ENCODE results near the gene RANBP9.
A peak's percentile ranks its signal among the peaks of the same experiment; 100 is the strongest.

The RANBP9 gene

DNA sequence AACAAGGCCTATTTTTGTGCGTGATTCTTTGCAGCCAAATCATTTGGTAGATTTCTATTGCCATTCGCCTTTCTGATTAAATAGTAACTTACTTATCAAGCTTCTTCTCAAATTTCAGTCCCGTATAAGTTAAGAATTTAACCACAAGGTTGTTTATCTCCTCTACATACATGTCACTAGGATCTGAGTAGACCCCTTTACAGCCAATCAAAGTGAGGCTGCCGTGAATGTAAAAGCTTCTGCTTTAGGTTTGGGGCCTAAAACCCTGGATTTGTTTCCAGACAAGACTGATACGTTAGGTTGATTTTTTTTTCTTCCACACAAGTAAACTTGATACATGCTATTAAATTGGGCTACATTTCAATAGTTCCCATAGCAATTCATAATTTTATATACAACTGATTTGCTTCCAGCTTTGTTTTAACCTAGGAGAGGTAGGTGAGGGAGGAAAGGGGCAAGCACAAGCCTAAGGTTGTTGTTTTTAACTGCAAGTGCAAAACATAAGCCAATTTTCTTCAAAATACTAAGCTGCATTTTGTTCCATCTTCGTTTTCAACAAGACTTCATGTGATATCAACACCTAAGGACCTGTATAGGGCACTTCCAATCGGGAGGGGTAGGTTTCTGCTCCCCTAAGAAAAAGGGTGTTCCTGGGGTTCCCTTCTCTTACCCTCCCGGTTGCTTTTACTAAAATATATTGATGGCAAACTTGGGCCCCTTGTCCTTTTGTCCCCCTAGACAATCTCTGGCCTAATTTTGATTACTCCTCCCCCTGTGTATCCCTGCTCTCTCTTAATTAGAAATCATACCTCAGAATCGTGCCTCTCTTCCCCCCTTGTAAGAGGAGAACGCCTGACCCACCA is 1.7 kb downstream of the RANBP9 start:
- peak; percentile 70 for DNase-seq (ENCODE audit: low read depth)
- peak overlapping the region; percentile 92 for H3K4me3 ChIP-seq (ENCODE audit: low read depth, low read length)
- TF ChIP-seq POLR2A (IDR thresholded peaks at IDR 0.05; ENCODE audit: extremely low read depth, insufficient read length) = no peak
- TF ChIP-seq, protein P1, sequence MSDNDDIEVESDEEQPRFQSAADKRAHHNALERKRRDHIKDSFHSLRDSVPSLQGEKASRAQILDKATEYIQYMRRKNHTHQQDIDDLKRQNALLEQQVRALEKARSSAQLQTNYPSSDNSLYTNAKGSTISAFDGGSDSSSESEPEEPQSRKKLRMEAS (IDR thresholded peaks at IDR 0.05; ENCODE audit: low read depth, low read length) = no peak
- no peak for TF ChIP-seq MYC (IDR thresholded peaks at IDR 0.05; ENCODE audit: low read depth, low read length)
- no peak for TF ChIP-seq CTCF (IDR thresholded peaks at IDR 0.05; ENCODE audit: low read depth, low read length)

- TF ChIP-seq MYC (IDR thresholded peaks at IDR 0.05; ENCODE audit: low read depth, low read length) = no peak
- no peak for TF ChIP-seq CTCF (IDR thresholded peaks at IDR 0.05; ENCODE audit: low read depth, low read length)
- TF ChIP-seq, protein P1 (IDR thresholded peaks at IDR 0.05; ENCODE audit: low read depth, low read length) = no peak
- DNase-seq (ENCODE audit: low read depth) = peak; percentile 35
- H3K4me3 ChIP-seq (ENCODE audit: low read depth, low read length) = peak overlapping the region; percentile 92
Observed at GRCh38 chr6:13708736-13709135, 2.9 kb downstream of the RANBP9 start.

- TF ChIP-seq CTCF (IDR thresholded peaks at IDR 0.05; ENCODE audit: low read depth, low read length) = no peak
- no peak for TF ChIP-seq MYC (IDR thresholded peaks at IDR 0.05; ENCODE audit: low read depth, low read length)
- TF ChIP-seq, protein P1 (IDR thresholded peaks at IDR 0.05; ENCODE audit: low read depth, low read length) = no peak
- TF ChIP-seq POLR2A (IDR thresholded peaks at IDR 0.05; ENCODE audit: extremely low read depth, insufficient read length) = no peak
- DNase-seq (ENCODE audit: low read depth) = no peak
- no peak overlapping the region for H3K4me3 ChIP-seq (ENCODE audit: low read depth, low read length)
Observed at GRCh38 chr6:13703496-13703895, 8.1 kb downstream of the RANBP9 start.

DNA sequence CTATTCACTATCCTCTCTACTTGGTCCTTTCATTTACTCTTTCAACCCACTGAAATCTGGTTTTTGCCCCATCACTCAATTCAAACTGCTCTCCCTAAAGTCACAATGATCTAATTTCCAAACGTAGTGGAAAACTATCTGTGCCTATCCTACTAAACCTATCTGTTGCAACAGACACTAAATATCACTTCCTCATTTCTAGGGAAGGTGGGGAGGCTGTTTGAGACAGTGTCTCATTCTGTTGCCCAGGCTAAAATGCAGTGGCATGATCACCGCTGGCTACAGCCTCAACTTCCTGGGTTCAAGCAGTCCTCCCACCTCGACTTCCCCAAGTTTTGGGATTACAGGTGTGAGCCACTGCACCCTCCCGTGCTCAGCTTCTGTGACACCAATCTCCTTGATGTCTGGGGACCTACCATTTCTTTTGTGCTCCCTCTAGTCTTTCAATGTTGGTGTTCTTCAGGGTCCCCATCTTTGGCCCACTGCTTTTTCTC is 8.8 kb downstream of the RANBP9 start:
- no peak for TF ChIP-seq POLR2A (IDR thresholded peaks at IDR 0.05; ENCODE audit: extremely low read depth, insufficient read length)
- TF ChIP-seq, protein P1 (IDR thresholded peaks at IDR 0.05; ENCODE audit: low read depth, low read length) = 0 out of 2 replicates have a peak, but pooled peaks have one; percentile 18
- no peak overlapping the region for H3K4me3 ChIP-seq (ENCODE audit: low read depth, low read length)
- DNase-seq (ENCODE audit: low read depth) = peak; percentile 86

- TF ChIP-seq MYC (IDR thresholded peaks at IDR 0.05; ENCODE audit: low read depth, low read length) (no peak), CTCF (IDR thresholded peaks at IDR 0.05; ENCODE audit: low read depth, low read length) (no peak), POLR2A (IDR thresholded peaks at IDR 0.05; ENCODE audit: extremely low read depth, insufficient read length) (no peak)
- TF ChIP-seq, protein P1 (IDR thresholded peaks at IDR 0.05; ENCODE audit: low read depth, low read length) = no peak
- H3K4me3 ChIP-seq (ENCODE audit: low read depth, low read length) = no peak overlapping the region
- peak; percentile 28 for DNase-seq (ENCODE audit: low read depth)
Observed at GRCh38 chr6:13700232-13700631, 11.4 kb downstream of the RANBP9 start.

DNA sequence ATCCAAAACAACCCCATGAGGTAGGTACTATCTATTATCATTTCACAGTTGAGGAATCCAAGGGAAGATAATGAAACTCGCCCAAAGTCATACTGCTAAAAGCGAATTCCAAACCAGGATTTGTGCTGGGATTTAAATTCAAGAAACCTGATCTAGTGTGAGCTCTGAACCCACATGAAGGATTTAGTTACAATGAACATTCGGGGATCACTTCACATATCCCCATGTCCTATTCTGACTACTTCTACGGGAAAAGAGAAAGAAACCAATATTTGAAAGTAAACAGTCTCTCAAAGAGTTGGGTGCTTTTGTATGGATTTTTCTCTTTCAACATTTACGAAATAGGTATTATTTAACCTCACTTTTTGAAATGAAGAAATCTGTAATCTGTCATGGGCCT is 12.9 kb downstream of the RANBP9 start:
- TF ChIP-seq POLR2A (IDR thresholded peaks at IDR 0.05; ENCODE audit: extremely low read depth, insufficient read length) (no peak), CTCF (IDR thresholded peaks at IDR 0.05; ENCODE audit: low read depth, low read length) (no peak), MYC (IDR thresholded peaks at IDR 0.05; ENCODE audit: low read depth, low read length) (no peak)
- TF ChIP-seq, protein P1 (IDR thresholded peaks at IDR 0.05; ENCODE audit: low read depth, low read length) = no peak
- no peak for DNase-seq (ENCODE audit: low read depth)
- no peak overlapping the region for H3K4me3 ChIP-seq (ENCODE audit: low read depth, low read length)
